Smooth muscle cell (in vitro differentiated cells): ENCODE measurements around the gene TMEM165. TPM values are rescaled to one million over a fixed set of nuclear protein-coding genes. Genes with fewer than 3 reads are reported as not detected.
A peak's percentile ranks its signal among the peaks of the same experiment; 100 is the strongest.

Source experiments
- DNase-seq: peaks from one replicate; lab custom pipeline; 2025; ENCODE audit not compliant: unreplicated experiment; lab: John Stamatoyannopoulos, UW
- H2AFZ ChIP-seq: fragments of 200-600 bp; sonication (generic); 2 replicates; pipeline ENCODE4 v1.6.0; 2016; ENCODE audit warnings: antibody characterized with exemption, low read depth, mild to moderate bottlenecking
- H3F3A ChIP-seq: fragments of 200-600 bp; sonication (generic); 2 replicates; pipeline ENCODE4 v1.6.0; 2017; ENCODE audit warnings: antibody characterized with exemption, low read depth
- H3K27ac ChIP-seq: fragments of 200-600 bp; sonication (generic); 2 replicates; pipeline ENCODE4 v1.5.1; 2016; ENCODE audit warnings: low read depth, mild to moderate bottlenecking
- H3K27me3 ChIP-seq: fragments of 200-600 bp; sonication (generic); 2 replicates; pipeline ENCODE4 v1.6.1; 2016; ENCODE audit warnings: low read depth, mild to moderate bottlenecking
- H3K36me3 ChIP-seq: fragments of 200-600 bp; sonication (generic); 2 replicates; pipeline ENCODE4 v1.5.1; 2016; ENCODE audit warnings: low read depth
- H3K4me1 ChIP-seq: fragments of 200-600 bp; sonication (generic); 2 replicates; pipeline ENCODE4 v1.5.1; 2016; ENCODE audit warnings: low read depth
- H3K4me2 ChIP-seq: fragments of 200-600 bp; sonication (generic); 2 replicates; pipeline ENCODE4 v1.6.0; 2016; ENCODE audit warnings: mild to moderate bottlenecking
- H3K4me3 ChIP-seq: fragments of 200-600 bp; sonication (generic); 2 replicates; pipeline ENCODE4 v1.5.1; 2016; ENCODE audit warnings: mild to moderate bottlenecking
- H3K79me2 ChIP-seq: fragments of 200-600 bp; sonication (generic); 2 replicates; pipeline ENCODE4 v1.6.0; 2016; ENCODE audit warnings: low read depth, mild to moderate bottlenecking
- H3K9ac ChIP-seq: fragments of 200-600 bp; sonication (generic); 2 replicates; pipeline ENCODE4 v1.6.0; 2016; ENCODE audit warnings: low read depth
- H3K9me3 ChIP-seq: fragments of 200-600 bp; sonication (generic); replicated peaks from 2 replicates; pipeline ENCODE4 v1.5.1; 2016; ENCODE audit warnings: low read depth
- H4K20me1 ChIP-seq: fragments of 200-600 bp; sonication (generic); 2 replicates; pipeline ENCODE4 v1.6.0; 2016; ENCODE audit warnings: low read depth
- WGBS: methylation state at CpG from one replicate; pipeline ENCODE4 v1.1.7; 2016; ENCODE audit warnings: low lambda C conversion rate; 5-methylcytosine and 5-hydroxymethylcytosine counted together
- polyA plus RNA-seq: library from polyadenylated mRNA; unstranded; fragments of >200 nt; fragmentation: Nextera tagmentation; extraction: Ambion mirVana; gene quantifications from 2 replicates; pipeline ENCODE4 v1.2.1, GENCODE V29; 2016
- total RNA-seq: library from RNA; depleted of rRNA; stranded (reverse); fragments of >200 nt; gene quantifications from 2 replicates; pipeline ENCODE4 v1.2.3, GENCODE V29; 2014
- TF ChIP-seq, protein P1 (sequence below): fragments of 200-600 bp; sonication (generic); IDR thresholded peaks from 2 replicates; pipeline ENCODE4 v1.5.1; 2017; ENCODE audit warnings: borderline replicate concordance, mild to moderate bottlenecking, antibody characterized with exemption; ENCODE audit not compliant: insufficient read depth, poor library complexity, severe bottlenecking

The TMEM165 gene
- total and polyA plus RNA-seq, 2 experiments from 2014 or later, result 167 to 235 TPM

DNA sequence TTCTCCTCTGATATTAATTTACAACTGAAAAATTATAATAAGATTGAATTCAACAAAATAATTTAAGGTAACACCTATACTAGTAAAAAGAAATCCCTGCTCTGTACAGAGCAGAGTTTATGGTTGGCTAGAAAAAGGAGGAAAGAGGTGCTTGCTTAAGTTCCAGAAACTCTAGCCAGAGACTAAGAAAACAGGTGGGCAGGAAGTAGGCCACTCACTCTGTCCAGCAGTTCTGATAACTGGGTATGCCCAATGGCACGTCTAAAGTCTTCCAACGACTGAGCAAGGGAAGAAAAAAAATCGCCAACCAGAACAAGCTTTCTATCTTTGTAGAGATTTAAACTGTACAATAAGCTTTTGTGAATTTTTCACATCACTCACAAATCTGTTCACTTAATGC lies 42.1 kb downstream of the TMEM165 start:
- H3K4me1 ChIP-seq, result no peaks in the 10 kb centered on the region
- no peaks in the 10 kb centered on the region for H4K20me1 ChIP-seq
- H3K9ac ChIP-seq, result no peak overlapping the region
- peaks cover 4% of the 10 kb centered on the region for H3K79me2 ChIP-seq
- H2AFZ ChIP-seq, result no peak overlapping the region
- DNase-seq, result no peak
- peaks cover 15% of the 10 kb centered on the region for H3K36me3 ChIP-seq
- TF ChIP-seq, protein P1, sequence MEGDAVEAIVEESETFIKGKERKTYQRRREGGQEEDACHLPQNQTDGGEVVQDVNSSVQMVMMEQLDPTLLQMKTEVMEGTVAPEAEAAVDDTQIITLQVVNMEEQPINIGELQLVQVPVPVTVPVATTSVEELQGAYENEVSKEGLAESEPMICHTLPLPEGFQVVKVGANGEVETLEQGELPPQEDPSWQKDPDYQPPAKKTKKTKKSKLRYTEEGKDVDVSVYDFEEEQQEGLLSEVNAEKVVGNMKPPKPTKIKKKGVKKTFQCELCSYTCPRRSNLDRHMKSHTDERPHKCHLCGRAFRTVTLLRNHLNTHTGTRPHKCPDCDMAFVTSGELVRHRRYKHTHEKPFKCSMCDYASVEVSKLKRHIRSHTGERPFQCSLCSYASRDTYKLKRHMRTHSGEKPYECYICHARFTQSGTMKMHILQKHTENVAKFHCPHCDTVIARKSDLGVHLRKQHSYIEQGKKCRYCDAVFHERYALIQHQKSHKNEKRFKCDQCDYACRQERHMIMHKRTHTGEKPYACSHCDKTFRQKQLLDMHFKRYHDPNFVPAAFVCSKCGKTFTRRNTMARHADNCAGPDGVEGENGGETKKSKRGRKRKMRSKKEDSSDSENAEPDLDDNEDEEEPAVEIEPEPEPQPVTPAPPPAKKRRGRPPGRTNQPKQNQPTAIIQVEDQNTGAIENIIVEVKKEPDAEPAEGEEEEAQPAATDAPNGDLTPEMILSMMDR, result no peak
- no peak overlapping the region for H3K4me3 ChIP-seq
- peaks cover 23% of the 10 kb centered on the region for H3F3A ChIP-seq
- H3K4me2 ChIP-seq, result no peak overlapping the region
- H3K9me3 ChIP-seq, result no peaks in the 10 kb centered on the region
- WGBS, result 95% methylated on average over 3 of the region's 3 CpGs
- no peaks in the 10 kb centered on the region for H3K27me3 ChIP-seq
- peak overlapping the region; percentile 57 for H3K27ac ChIP-seq

DNA sequence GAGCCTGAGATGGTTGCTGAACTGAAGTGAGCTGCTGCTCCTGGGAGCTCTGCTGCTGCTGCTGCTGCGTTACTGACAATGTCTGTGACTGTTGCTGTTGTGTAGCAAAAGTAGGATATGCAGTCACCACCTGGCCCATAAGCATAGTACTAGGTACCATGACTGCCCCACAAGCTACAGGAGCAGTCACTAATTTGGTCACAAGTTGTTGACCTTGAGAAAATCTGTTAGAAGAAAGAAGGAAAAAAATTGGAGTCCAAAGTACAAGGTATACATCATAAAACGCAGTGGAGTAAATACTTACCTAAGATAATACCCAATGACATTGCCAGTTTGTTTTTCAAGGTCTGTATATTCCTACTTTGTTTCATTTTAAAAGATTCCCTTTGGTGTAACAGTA lies 42.6 kb downstream of the TMEM165 start:
- H3K27ac ChIP-seq, result peak overlapping the region; percentile 57

GRCh38 chr4:55439023-55439422 lies 43.3 kb downstream of the TMEM165 start:
- Histone ChIP-seq H3F3A (peaks cover 21% of the 10 kb centered on the region), H3K4me2 (no peak overlapping the region), H3K4me3 (no peak overlapping the region), H4K20me1 (no peaks in the 10 kb centered on the region), H3K79me2 (no peaks in the 10 kb centered on the region), H3K9ac (no peak overlapping the region), H2AFZ (no peak overlapping the region), H3K36me3 (peaks cover 6% of the 10 kb centered on the region), H3K27ac (peak overlapping the region; percentile 57), H3K9me3 (no peaks in the 10 kb centered on the region), H3K4me1 (no peaks in the 10 kb centered on the region), H3K27me3 (no peaks in the 10 kb centered on the region)
- TF ChIP-seq, protein P1, result no peak
- no peak for DNase-seq

More for the DNA sequence above, 42.6 kb downstream of the TMEM165 start:
- Histone ChIP-seq H3K36me3 (peaks cover 11% of the 10 kb centered on the region), H3K79me2 (peaks cover under 1% of the 10 kb centered on the region), H3K27me3 (no peaks in the 10 kb centered on the region), H3K4me3 (no peak overlapping the region), H2AFZ (no peak overlapping the region), H3F3A (peaks cover 23% of the 10 kb centered on the region), H3K4me2 (no peak overlapping the region), H3K9me3 (no peaks in the 10 kb centered on the region), H3K4me1 (no peaks in the 10 kb centered on the region), H3K9ac (no peak overlapping the region), H4K20me1 (no peaks in the 10 kb centered on the region)
- TF ChIP-seq, protein P1, result no peak
- WGBS, result 98% methylated on average over 2 of the region's 2 CpGs
- no peak for DNase-seq

DNA sequence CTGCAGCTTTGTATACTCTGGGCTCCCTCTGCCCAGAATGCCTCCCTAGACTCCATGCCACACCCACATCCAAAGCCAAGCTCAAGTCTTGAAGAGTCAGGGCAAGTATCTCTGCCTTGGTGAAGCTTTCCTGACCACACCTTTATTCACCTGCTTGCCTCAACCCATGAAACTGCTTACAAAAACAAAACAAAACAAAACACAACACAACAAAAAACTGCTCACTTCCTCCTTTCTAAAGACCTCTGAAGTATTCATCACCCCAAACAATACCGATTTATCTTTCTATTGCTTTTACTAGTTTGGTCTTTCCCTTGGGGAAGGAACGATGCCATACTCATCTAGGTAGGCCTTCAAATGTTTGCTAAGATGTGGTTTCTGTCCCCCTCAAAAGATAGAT lies 45.0 kb downstream of the TMEM165 start:
- H3F3A ChIP-seq, result peaks cover 8% of the 10 kb centered on the region
- no peak overlapping the region for H3K4me2 ChIP-seq
- 100% methylated on average over 2 of the region's 2 CpGs for WGBS
- DNase-seq, result no peak
- no peaks in the 10 kb centered on the region for H3K79me2 ChIP-seq
- no peaks in the 10 kb centered on the region for H3K4me1 ChIP-seq
- no peaks in the 10 kb centered on the region for H3K36me3 ChIP-seq
- no peaks in the 10 kb centered on the region for H4K20me1 ChIP-seq
- TF ChIP-seq, protein P1, result no peak
- H3K4me3 ChIP-seq, result no peak overlapping the region
- H3K9me3 ChIP-seq, result no peaks in the 10 kb centered on the region
- H2AFZ ChIP-seq, result no peak overlapping the region
- H3K27me3 ChIP-seq, result no peaks in the 10 kb centered on the region
- no peak overlapping the region for H3K9ac ChIP-seq
- no peak overlapping the region for H3K27ac ChIP-seq
